NOMO-1 treated with dmso at 0.1 percent for 144 hours (cell line): Measurements from ENCODE around the gene TMEM164.

ENCODE experiments used
- DNase-seq: peaks from one replicate; lab custom pipeline; 2025; ENCODE audit not compliant: unreplicated experiment; lab: John Stamatoyannopoulos, UW

Gene TMEM164

DNA sequence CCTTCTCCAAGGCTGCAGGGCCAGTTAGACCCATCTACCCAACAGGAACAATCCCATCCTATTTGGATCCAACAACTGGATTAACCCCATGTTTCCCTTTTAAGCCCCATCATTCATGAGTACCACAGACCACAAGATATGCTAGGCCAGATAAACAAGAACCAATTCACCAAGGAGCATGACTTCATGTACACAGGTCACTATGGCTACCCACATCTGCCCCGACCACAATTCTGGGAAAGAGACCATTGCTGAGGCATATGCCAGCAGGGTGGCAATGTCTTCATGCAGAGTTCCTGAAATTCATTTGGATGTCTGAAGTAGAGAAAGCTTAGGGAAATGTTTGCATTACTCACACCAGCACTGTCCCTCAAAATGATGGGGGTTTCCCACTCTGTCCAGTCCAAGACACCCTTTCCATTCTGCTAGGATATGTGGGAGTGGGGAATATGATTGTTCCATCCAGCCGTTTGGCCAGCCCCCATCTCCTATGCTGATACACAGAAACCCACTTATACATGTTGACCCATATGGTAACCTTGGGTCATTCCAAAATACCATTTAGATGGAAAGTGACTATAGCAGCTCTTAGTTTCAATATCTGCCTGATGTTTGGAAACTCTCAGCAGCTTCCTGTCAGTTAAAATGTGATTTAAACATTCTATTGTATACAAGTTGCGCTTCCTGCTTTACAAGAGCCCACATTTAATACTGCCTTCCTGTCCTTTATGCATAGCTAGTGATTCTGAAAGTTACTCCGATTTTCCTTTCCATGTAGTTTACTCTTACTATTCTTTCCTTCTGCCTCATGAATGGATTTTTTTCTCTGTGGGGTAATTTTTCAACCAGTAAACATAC, 186.0 kb downstream of the TMEM164 start:
- DNase-seq, result no peak

- no peak for DNase-seq
Observed at GRCh38 chrX:110192516-110192915, 189.6 kb downstream of the TMEM164 start.

GRCh38 chrX:110194977-110195376, 192.1 kb downstream of the TMEM164 start:
- DNase-seq, result no peak

- no peak for DNase-seq
Observed at GRCh38 chrX:110201799-110202198, 198.9 kb downstream of the TMEM164 start.

DNA sequence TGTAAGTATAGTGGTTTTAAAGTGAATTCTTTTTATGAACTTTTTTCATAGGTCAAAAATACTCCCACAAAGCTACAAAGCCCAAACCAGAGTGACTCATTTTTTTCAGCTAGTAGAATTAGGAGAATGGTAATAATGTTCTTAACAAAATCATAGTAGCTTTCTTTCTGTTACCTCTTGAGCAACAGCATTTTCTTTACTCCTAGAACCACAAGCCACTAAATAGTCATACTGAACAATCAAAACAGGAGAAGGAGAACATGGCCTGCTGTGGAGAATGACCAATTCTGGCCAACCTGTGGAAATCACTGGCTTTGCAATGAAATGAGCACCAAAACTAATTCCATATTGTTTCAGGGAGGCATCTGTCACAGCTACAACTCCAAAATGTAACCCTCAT, 202.1 kb downstream of the TMEM164 start:
- no peak for DNase-seq

DNA sequence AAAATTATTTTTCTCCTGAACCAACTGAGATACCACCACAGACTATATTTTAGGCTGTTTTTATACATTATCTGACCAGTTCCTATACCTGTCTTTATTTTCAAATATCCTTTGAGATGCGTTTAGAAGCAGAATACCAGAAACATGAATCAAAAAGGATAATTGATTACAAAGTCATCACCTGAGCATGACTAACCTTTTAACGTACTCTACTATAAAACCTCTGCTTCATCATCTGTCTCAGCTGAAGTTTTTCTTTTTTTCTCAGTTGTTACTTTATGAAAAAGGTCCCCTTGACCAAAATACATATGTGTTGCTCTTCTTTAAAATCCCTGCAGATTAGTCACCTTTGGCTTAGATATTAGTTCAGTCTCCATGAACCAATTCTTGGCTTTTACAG, 205.2 kb downstream of the TMEM164 start:
- no peak for DNase-seq

DNA sequence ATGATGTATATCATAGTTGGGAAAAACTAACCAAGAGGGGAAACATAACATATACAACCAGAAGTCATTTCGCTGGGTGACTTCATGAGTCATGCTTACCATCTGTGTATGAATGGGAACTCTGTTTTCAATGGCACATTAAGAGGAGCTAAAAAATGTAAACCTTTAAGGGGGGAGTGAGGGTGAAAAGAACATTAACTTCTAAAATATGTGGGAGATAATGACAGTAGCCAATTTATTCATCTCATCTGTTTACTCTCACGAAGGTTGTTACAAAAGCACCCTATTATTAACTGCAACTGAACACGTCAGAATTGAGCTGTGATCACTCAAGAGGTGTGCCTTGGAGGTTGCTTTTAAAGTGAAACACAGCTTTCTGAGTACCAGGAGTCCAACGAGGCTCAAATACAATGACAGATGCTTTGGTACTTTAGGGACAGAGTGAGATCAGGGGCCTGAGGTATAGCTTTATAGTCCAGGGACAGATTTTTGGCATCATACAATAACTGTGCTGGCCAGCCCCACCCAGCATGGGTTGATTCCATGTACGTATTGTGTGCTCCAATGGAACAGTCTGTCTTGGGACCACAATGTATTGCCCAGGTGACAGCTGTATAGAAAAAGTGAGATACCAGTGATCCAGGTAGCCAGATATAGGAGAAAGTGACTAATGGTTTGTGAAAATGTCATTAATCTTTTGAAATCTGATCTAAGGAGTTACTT, 207.7 kb downstream of the TMEM164 start:
- DNase-seq, result no peak

- DNase-seq, result no peak
Observed at GRCh38 chrX:110211340-110211739, 208.4 kb downstream of the TMEM164 start.

- DNase-seq, result no peak
Observed at GRCh38 chrX:110212299-110212698, 209.4 kb downstream of the TMEM164 start.

DNA sequence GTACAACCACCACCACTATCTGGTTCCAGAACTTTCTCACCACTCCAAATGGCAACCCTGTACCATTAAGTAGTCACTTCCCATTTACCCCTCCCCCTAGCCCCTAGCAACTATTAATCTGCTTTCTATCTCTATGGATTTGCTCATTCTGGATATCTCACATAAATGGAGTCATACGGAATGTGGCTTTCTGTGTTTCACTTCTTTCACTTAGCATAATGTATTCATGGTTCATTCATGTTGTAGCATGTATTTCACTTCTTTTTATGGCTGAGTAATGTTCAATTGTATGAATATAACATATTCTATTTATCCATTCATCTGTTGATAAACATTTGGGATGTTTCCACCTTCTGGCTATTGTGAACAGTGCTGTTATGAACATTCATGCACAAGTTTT, 210.3 kb downstream of the TMEM164 start:
- no peak for DNase-seq

DNA sequence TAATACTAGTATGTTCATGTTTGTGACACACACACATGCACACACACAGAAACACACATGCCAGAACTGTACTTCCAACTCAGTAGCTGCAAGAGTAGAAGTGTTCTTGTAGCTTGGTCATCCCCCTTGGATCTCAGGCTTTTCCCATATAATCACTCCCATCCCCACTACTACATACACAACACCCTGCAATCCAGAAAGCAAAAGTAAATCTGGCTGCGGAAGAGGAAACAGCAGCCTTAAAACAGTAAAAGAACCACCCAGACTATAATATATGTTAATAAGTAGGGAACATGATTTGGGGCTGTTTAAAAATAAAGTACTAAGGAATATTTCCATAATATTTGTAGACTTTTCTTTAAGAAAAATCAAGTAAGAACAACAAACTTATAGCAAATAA, 211.8 kb downstream of the TMEM164 start:
- DNase-seq, result no peak

- DNase-seq, result no peak
Observed at GRCh38 chrX:110215411-110215810, 212.5 kb downstream of the TMEM164 start.

GRCh38 chrX:110216027-110216426, 213.1 kb downstream of the TMEM164 start:
- no peak for DNase-seq

DNA sequence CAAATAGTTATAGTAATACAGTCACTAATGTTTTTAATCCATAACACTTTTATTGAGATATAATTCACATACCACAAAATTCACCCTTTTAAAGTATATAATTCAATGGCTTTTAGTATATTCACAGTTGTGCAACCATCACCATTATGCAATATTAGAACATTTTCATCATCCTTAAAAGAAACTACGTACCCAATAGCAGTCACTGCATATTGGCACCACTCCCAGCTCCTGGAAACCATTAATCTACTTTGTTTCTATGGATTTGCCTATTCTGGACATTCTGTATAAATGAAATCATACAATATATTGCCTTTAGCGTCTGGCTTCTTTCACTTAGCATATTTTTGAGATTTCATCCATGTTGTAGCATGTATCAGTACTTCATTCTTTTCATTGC, 215.7 kb downstream of the TMEM164 start:
- no peak for DNase-seq

DNA sequence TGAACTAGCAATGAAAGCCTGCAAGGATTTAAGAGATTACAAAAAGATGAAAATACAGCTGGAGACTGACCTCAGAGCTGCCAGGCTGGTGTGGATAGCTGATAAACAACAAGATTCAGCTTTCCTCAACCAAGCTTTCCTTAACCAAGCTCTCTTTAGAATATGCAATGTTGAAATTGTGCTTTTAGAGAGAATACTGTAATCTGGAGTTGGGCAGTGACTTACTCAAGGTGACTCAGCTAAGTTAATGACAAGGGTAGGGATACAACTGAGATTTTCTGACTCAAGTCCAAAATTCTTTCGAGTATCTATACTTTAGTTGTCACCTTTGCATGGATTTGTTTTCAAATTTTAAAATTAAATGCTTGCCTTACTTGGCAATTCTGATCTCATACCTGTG, 217.0 kb downstream of the TMEM164 start:
- DNase-seq, result no peak

DNA sequence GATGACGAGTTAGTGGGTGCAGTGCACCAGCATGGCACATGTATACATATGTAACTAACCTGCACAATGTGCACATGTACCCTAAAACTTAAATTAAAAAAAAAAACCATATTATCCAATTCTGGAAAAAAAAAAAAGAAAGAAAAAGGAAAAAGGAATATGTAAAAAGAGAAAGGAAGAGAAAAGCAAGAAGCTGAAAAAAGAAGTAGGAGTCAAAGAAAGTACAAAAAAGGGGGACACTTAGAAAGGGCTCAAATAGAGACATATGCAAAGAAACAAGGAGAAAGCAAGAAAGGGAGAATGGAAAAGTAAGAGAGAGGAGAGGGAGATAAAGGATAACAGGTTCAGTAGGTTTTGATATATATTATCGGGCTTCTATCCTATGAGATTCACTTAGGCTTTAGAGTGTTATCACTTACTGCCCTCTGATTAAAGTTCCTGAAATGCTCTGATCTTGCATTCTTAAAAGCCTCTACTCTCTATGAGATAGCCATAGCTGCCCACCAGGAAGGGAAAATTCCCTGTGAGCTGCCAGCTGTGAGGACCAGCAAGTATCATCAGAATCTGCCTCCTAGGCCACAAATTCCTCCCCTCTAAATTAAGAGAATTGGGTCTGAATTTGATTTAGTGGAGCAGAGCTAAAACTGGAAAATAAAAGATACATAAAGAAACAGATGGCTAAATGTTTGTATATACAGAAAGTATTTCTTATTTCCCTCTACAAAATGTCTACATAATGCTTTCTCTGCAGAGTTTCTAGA, 219.8 kb downstream of the TMEM164 start:
- DNase-seq, result no peak

GRCh38 chrX:110224926-110225617, 222.2 kb downstream of the TMEM164 start:
- DNase-seq, result no peak

DNA sequence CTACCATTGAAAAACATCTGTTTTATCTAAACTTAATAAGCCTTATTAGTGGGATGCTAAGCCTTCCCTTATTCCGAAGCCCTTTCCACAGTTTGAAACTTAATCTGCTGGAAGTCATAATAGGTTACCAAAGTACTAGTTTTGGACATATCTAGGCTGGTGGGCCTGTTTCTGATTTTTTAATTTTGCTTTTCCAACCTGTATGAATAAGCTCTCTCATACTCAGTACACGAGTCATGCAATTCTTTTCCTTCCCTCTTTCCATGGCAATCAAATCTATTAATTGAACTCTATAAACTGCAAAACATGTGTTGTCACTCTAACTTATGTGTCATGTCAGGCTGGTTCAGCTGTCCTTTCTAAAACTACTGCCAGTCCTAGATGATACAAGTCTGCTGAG, 224.0 kb downstream of the TMEM164 start:
- DNase-seq, result no peak
